Measurements from ENCODE around the gene HTR7. TPM values are rescaled to one million over a fixed set of nuclear protein-coding genes. Genes with fewer than 3 reads are reported as not detected.
A peak's percentile ranks its signal among the peaks of the same experiment; 100 is the strongest.

HTR7 gene
- total RNA-seq, 1 donor from 2014 or later = 1.8 TPM

- no peaks in the 10 kb centered on the region for H3K27me3 ChIP-seq
- H3K36me3 ChIP-seq = no peaks in the 10 kb centered on the region
- H3K9me3 ChIP-seq = no peaks in the 10 kb centered on the region
- peak overlapping the region; percentile 71 to 85 for H3K4me3 ChIP-seq
- H3K27ac ChIP-seq = peak overlapping the region in 1 of 2 donors; percentile 77
- H3K4me1 ChIP-seq = peaks cover 0 to 5% of the 10 kb centered on the region in 2 donors
- TF ChIP-seq CTCF (IDR thresholded peaks at IDR 0.05) = no peak
- no peak for DNase-seq (ENCODE audit: low spot score in 2 of 2)
- intact Hi-C loops (cut with DNase I) = loop anchor here (5.0 kb wide), 1 partner anchor 105 kb away; no protein-coding TSS in a partner anchor
Measured at GRCh38 chr10:90856964-90857634, 740 bp downstream of the HTR7 start.

GRCh38 chr10:90856261-90856660 is 1.6 kb downstream of the HTR7 start:
- Histone ChIP-seq H3K4me3 (peak overlapping the region in 1 of 2 donors; percentile 85), H3K36me3 (no peaks in the 10 kb centered on the region), H3K9me3 (peaks cover 5 to 7% of the 10 kb centered on the region in 2 donors), H3K27ac (no peak overlapping the region), H3K27me3 (no peaks in the 10 kb centered on the region), H3K4me1 (peaks cover 0 to 5% of the 10 kb centered on the region in 2 donors)
- no peak for DNase-seq (ENCODE audit: low spot score in 2 of 2)
- no peak for TF ChIP-seq CTCF (IDR thresholded peaks at IDR 0.05)
- intact Hi-C loops (cut with DNase I) = loop anchor here (5.0 kb wide), 1 partner anchor 104 kb away; no protein-coding TSS in a partner anchor

- TF ChIP-seq CTCF (IDR thresholded peaks at IDR 0.05) = no peak
- Histone ChIP-seq H3K9me3 (peaks cover 6 to 18% of the 10 kb centered on the region in 2 donors), H3K27me3 (no peaks in the 10 kb centered on the region), H3K4me3 (no peak overlapping the region), H3K4me1 (peaks cover 0 to 5% of the 10 kb centered on the region in 2 donors), H3K27ac (no peak overlapping the region), H3K36me3 (no peaks in the 10 kb centered on the region)
- intact Hi-C loops (cut with DNase I) = loop anchor here (5.0 kb wide), 1 partner anchor 103 kb away; no protein-coding TSS in a partner anchor
- no peak for DNase-seq (ENCODE audit: low spot score in 2 of 2)
Measured at GRCh38 chr10:90855126-90855525, 2.7 kb downstream of the HTR7 start.

DNA sequence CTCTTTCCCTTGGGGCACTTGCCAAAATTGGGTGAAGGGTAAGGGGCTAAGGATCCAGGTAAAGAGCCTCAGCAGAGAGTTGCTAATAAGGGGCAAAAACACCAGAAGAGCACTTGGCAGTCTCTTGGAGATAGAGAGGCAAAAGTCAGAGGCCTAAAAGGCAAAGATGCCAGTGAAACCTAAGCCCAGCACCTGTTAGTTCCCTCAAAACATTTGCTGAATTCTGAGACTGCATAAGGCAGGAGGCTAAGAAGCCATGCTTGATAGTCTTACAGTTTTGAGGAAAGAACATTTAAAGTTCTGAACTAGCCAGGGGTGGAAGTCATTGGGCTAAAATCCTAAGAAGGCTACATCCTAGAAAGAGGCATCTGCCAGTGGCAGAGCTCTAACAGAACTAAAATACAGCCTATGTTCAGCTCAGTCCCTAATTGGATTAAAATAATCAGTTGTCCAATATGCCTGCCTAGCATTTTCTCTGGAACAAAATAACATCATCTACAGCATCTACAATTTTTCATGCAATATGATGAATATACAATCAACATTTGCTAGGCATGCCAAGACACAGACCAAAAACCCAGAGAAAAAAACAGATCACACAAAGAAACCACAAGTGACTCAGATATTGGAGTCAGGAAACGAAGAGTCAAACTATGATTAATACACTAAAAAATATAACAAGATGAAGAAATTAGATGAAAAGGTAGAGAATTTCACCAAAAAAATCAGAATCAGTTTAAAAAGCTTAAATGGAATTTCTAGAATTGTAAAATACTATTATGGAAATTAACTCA is 7.7 kb downstream of the HTR7 start:
- DNase-seq (ENCODE audit: low spot score in 2 of 2) = no peak
- Histone ChIP-seq H3K27ac (no peak overlapping the region), H3K4me1 (no peaks in the 10 kb centered on the region), H3K36me3 (no peaks in the 10 kb centered on the region), H3K4me3 (no peak overlapping the region), H3K9me3 (peaks cover 6 to 22% of the 10 kb centered on the region in 2 donors), H3K27me3 (no peaks in the 10 kb centered on the region)
- TF ChIP-seq CTCF (IDR thresholded peaks at IDR 0.05) = no peak
- intact Hi-C loops (cut with DNase I) = no loop called here

- H3K27me3 ChIP-seq = no peaks in the 10 kb centered on the region
- no peak overlapping the region for H3K27ac ChIP-seq
- no peaks in the 10 kb centered on the region for H3K36me3 ChIP-seq
- H3K9me3 ChIP-seq = peaks cover 6 to 22% of the 10 kb centered on the region in 2 donors
- no peak for DNase-seq (ENCODE audit: low spot score in 2 of 2)
- H3K4me3 ChIP-seq = no peak overlapping the region
- H3K4me1 ChIP-seq = no peaks in the 10 kb centered on the region
- intact Hi-C loops (cut with DNase I) = no loop called here
- TF ChIP-seq CTCF (IDR thresholded peaks at IDR 0.05) = no peak
Measured at GRCh38 chr10:90847436-90847835, 10.4 kb downstream of the HTR7 start.

Data from ascending aorta (tissue), 2 donors.